H9 (cell line): ENCODE measurements around the gene DGLUCY. TPM values are rescaled to one million over a fixed set of nuclear protein-coding genes. Genes with fewer than 3 reads are reported as not detected.

ENCODE experiments used
- DNase-seq: peaks from one replicate; pipeline ENCODE4 v3.0.0-alpha.2; 2017
- H2AFZ ChIP-seq: one replicate; pipeline ENCODE4 v1.6.1; 2013; ENCODE audit warnings: mild to moderate bottlenecking, low read length, control low read depth, moderate library complexity
- H2AK5ac ChIP-seq: 2 replicates; pipeline ENCODE4 v1.6.1; 2013; ENCODE audit warnings: low read length, control low read depth, mixed read lengths; ENCODE audit not compliant: insufficient read length
- H2BK120ac ChIP-seq: one replicate; pipeline ENCODE4 v1.6.1; 2013; ENCODE audit warnings: low read depth, mild to moderate bottlenecking, low read length, control low read depth, inconsistent platforms; ENCODE audit not compliant: poor library complexity, severe bottlenecking
- H2BK12ac ChIP-seq: 2 replicates; pipeline ENCODE4 v1.6.1; 2013; ENCODE audit warnings: low read length, control low read depth, mixed read lengths, low read depth; ENCODE audit not compliant: insufficient read length
- H2BK15ac ChIP-seq: 2 replicates; pipeline ENCODE4 v1.6.1; 2013; ENCODE audit warnings: low read depth, low read length, control low read depth
- H2BK20ac ChIP-seq: one replicate; pipeline ENCODE4 v1.6.1; 2013; ENCODE audit warnings: low read depth, mild to moderate bottlenecking, low read length, control low read depth, inconsistent platforms; ENCODE audit not compliant: poor library complexity, severe bottlenecking
- H2BK5ac ChIP-seq: 2 replicates; pipeline ENCODE4 v1.6.1; 2013; ENCODE audit warnings: low read length, control low read depth, mixed read lengths; ENCODE audit not compliant: insufficient read length
- H3K14ac ChIP-seq: 2 replicates; pipeline ENCODE4 v1.6.1; 2013; ENCODE audit warnings: low read length, control low read depth; ENCODE audit not compliant: insufficient read depth
- H3K18ac ChIP-seq: 2 replicates; pipeline ENCODE4 v1.6.1; 2013; ENCODE audit warnings: low read depth, mild to moderate bottlenecking, mixed read lengths, low read length, control low read depth; ENCODE audit not compliant: insufficient read length
- H3K23ac ChIP-seq: 2 replicates; pipeline ENCODE4 v1.6.1; 2013; ENCODE audit warnings: low read length, control low read depth, mixed read lengths, low read depth; ENCODE audit not compliant: insufficient read length
- H3K23me2 ChIP-seq: 2 replicates; pipeline ENCODE4 v1.6.1; 2013; ENCODE audit warnings: low read depth, mild to moderate bottlenecking, mixed read lengths, low read length, control low read depth; ENCODE audit not compliant: insufficient read length, poor library complexity, severe bottlenecking
- H3K27ac ChIP-seq: 2 replicates; pipeline ENCODE4 v1.5.1; 2013; ENCODE audit warnings: low read length, control low read depth, mixed read lengths, low read depth; ENCODE audit not compliant: insufficient read length
- H3K27me3 ChIP-seq: 2 replicates; pipeline ENCODE4 v1.6.1; 2013; ENCODE audit warnings: low read length, control low read depth, inconsistent platforms; ENCODE audit not compliant: insufficient read depth
- H3K4ac ChIP-seq: 2 replicates; pipeline ENCODE4 v1.6.1; 2013; ENCODE audit warnings: low read depth, mild to moderate bottlenecking, control low read depth, inconsistent platforms, low read length, moderate library complexity
- H3K4me1 ChIP-seq: 2 replicates; pipeline ENCODE4 v1.6.1; 2013; ENCODE audit warnings: low read length, control low read depth, inconsistent platforms; ENCODE audit not compliant: insufficient read depth
- H3K4me2 ChIP-seq: 2 replicates; pipeline ENCODE4 v1.6.1; 2013; ENCODE audit warnings: low read length, control low read depth, mixed read lengths; ENCODE audit not compliant: insufficient read length, insufficient read depth
- H3K56ac ChIP-seq: 2 replicates; pipeline ENCODE4 v1.6.1; 2013; ENCODE audit warnings: low read depth, mild to moderate bottlenecking, mixed read lengths, low read length, control low read depth; ENCODE audit not compliant: insufficient read length
- H3K79me1 ChIP-seq: 2 replicates; pipeline ENCODE4 v1.6.1; 2013; ENCODE audit warnings: low read depth, mild to moderate bottlenecking, moderate library complexity, low read length, control low read depth, inconsistent platforms; ENCODE audit not compliant: insufficient read depth, poor library complexity, severe bottlenecking
- H3K79me2 ChIP-seq: 2 replicates; pipeline ENCODE4 v1.6.1; 2013; ENCODE audit warnings: low read length, control low read depth, inconsistent platforms; ENCODE audit not compliant: insufficient read depth
- H3K9ac ChIP-seq: 2 replicates; pipeline ENCODE4 v1.6.1; 2013; ENCODE audit warnings: low read length, control low read depth, mixed read lengths; ENCODE audit not compliant: insufficient read length; ENCODE audit errors: extremely low read depth
- H3K9me3 ChIP-seq: one replicate; pipeline ENCODE4 v1.6.1; 2013; ENCODE audit warnings: low read depth, low read length, inconsistent platforms; ENCODE audit not compliant: control insufficient read depth
- H3T11ph ChIP-seq: one replicate; pipeline ENCODE4 v1.6.1; 2013; ENCODE audit warnings: mild to moderate bottlenecking, low read length, control low read depth, inconsistent platforms
- H4K20me1 ChIP-seq: one replicate; pipeline ENCODE4 v1.6.1; 2013; ENCODE audit not compliant: control insufficient read depth, insufficient read length, insufficient read depth
- H4K5ac ChIP-seq: 2 replicates; pipeline ENCODE4 v1.6.1; 2013; ENCODE audit warnings: low read depth, mild to moderate bottlenecking, mixed read lengths, low read length, control low read depth; ENCODE audit not compliant: insufficient read length
- H4K8ac ChIP-seq: replicated peaks from 2 replicates; pipeline ENCODE4 v1.6.1; 2013; ENCODE audit warnings: low read length, control low read depth, mixed read lengths, low read depth; ENCODE audit not compliant: insufficient read length
- H4K91ac ChIP-seq: 2 replicates; pipeline ENCODE4 v1.6.1; 2013; ENCODE audit warnings: low read depth, mild to moderate bottlenecking, moderate library complexity, mixed read lengths, low read length, control low read depth; ENCODE audit not compliant: insufficient read length
- H3K27ac Mint-ChIP-seq, 3 experiments: 2 replicates in 2 of 3; 3 replicates in 1 of 3; pipeline ENCODE4 v1.8.0; 2020 to 2021; ENCODE audit warnings: mixed read lengths in 3 of 3, mild to moderate bottlenecking in 1 of 3, moderate library complexity in 1 of 3
- H3K27me3 Mint-ChIP-seq: 2 replicates; pipeline ENCODE4 v1.8.0; 2021; ENCODE audit warnings: low read depth, mild to moderate bottlenecking, moderate library complexity, mixed read lengths
- H3K36me3 Mint-ChIP-seq, 3 experiments: 2 replicates in 2 of 3; 3 replicates in 1 of 3; pipeline ENCODE4 v1.8.0; 2020 to 2021; ENCODE audit warnings: low read depth in 3 of 3, mixed read lengths in 3 of 3; ENCODE audit not compliant: insufficient read depth in 1 of 3
- H3K4me1 Mint-ChIP-seq, 2 experiments: 2 replicates each; pipeline ENCODE4 v1.8.0; 2020; ENCODE audit warnings: mixed read lengths in 2 of 2
- H3K4me3 Mint-ChIP-seq, 2 experiments: 2 replicates in 1 of 2; 3 replicates in 1 of 2; pipeline ENCODE4 v1.8.0; 2020 to 2021; ENCODE audit warnings: mild to moderate bottlenecking in 2 of 2, mixed read lengths in 2 of 2, moderate library complexity in 1 of 2
- H3K9me3 Mint-ChIP-seq, 2 experiments: 2 replicates in 1 of 2; 3 replicates in 1 of 2; pipeline ENCODE4 v1.8.0; 2020; ENCODE audit warnings: mild to moderate bottlenecking in 2 of 2, mixed read lengths in 2 of 2, moderate library complexity in 1 of 2
- WGBS: extraction: QIAGEN DNeasy Blood & Tissue Kit; methylation state at CpG from one replicate; pipeline ENCODE4 v1.1.7; 2013; ENCODE audit warnings: missing lambda C conversion rate, low lambda C conversion rate, mixed read lengths; ENCODE audit not compliant: insufficient read length; ENCODE audit errors: extremely low coverage; 5-methylcytosine and 5-hydroxymethylcytosine counted together
- total RNA-seq: library from RNA; stranded (reverse); gene quantifications from 2 replicates; pipeline ENCODE4 v1.2.1, GENCODE V29; 2021
- TF ChIP-seq, protein P1 (sequence below): fragments of 200-600 bp; sonication (generic); conservative IDR thresholded peaks from 3 replicates; pipeline ENCODE4 v1.8.0; 2021; ENCODE audit warnings: antibody characterized with exemption, mild to moderate bottlenecking

Gene DGLUCY
- total RNA-seq, 1 experiment from 2014 or later: 29.6 TPM

- H2AFZ ChIP-seq: no peak overlapping the region
- peaks cover 2% of the 10 kb centered on the region; the same call in 1 of the 2 replicates for H3K4me1 ChIP-seq
- Mint-ChIP-seq H3K27me3 (peaks cover 40% of the 10 kb centered on the region), H3K27ac (peak overlapping the region in 2 of 3 experiments; percentile 2 to 45; a peak in 1 of 7 replicates), H3K4me3 (no peak overlapping the region), H3K36me3 (no peaks in the 10 kb centered on the region; a peak in 2 of 7 replicates), H3K9me3 (peaks cover 2 to 5% of the 10 kb centered on the region in 2 experiments; a peak in 2 of 5 replicates), H3K4me1 (peaks cover 17 to 22% of the 10 kb centered on the region in 2 experiments)
- H3K56ac ChIP-seq: no peak overlapping the region
- H3K9me3 ChIP-seq: no peaks in the 10 kb centered on the region
- no peak overlapping the region for H2BK120ac ChIP-seq
- WGBS: no CpG with 5 or more reads among the region's 8 CpGs
- H4K5ac ChIP-seq: no peak overlapping the region
- H4K91ac ChIP-seq: no peak overlapping the region
- no peak overlapping the region for H3K18ac ChIP-seq
- H4K20me1 ChIP-seq: no peaks in the 10 kb centered on the region
- no peaks in the 10 kb centered on the region for H3K79me1 ChIP-seq
- no peak overlapping the region for H2AK5ac ChIP-seq
- H3K14ac ChIP-seq: no peak overlapping the region
- no peaks in the 10 kb centered on the region for H3K79me2 ChIP-seq
- H3K27ac ChIP-seq: no peak overlapping the region
- H3K4ac ChIP-seq: no peak overlapping the region
- no peak overlapping the region for H2BK20ac ChIP-seq
- no peak for DNase-seq
- no peaks in the 10 kb centered on the region; the same call in 1 of the 2 replicates for H3K27me3 ChIP-seq
- no peak overlapping the region for H3T11ph ChIP-seq
- no peak overlapping the region for H3K9ac ChIP-seq
- H3K4me2 ChIP-seq: no peak overlapping the region
- TF ChIP-seq, protein P1, sequence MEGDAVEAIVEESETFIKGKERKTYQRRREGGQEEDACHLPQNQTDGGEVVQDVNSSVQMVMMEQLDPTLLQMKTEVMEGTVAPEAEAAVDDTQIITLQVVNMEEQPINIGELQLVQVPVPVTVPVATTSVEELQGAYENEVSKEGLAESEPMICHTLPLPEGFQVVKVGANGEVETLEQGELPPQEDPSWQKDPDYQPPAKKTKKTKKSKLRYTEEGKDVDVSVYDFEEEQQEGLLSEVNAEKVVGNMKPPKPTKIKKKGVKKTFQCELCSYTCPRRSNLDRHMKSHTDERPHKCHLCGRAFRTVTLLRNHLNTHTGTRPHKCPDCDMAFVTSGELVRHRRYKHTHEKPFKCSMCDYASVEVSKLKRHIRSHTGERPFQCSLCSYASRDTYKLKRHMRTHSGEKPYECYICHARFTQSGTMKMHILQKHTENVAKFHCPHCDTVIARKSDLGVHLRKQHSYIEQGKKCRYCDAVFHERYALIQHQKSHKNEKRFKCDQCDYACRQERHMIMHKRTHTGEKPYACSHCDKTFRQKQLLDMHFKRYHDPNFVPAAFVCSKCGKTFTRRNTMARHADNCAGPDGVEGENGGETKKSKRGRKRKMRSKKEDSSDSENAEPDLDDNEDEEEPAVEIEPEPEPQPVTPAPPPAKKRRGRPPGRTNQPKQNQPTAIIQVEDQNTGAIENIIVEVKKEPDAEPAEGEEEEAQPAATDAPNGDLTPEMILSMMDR: no peak
- H4K8ac ChIP-seq: no peak overlapping the region
- no peak overlapping the region for H2BK12ac ChIP-seq
- no peak overlapping the region for H2BK5ac ChIP-seq
- H3K23me2 ChIP-seq: peaks cover 3% of the 10 kb centered on the region
- H3K23ac ChIP-seq: no peak overlapping the region
- no peak overlapping the region for H2BK15ac ChIP-seq
Measured at GRCh38 chr14:91257328-91258010, 143.6 kb downstream of the DGLUCY start.
